Measurements from ENCODE around the gene AHSP. TPM values are rescaled to one million over a fixed set of nuclear protein-coding genes. Genes with fewer than 3 reads are reported as not detected.
"Not testable (repeated sequence)": the region's sequence is repeated elsewhere in the genome, so short reads cannot be mapped to it uniquely, and the experiment has no call there.

Gene AHSP
- total RNA-seq, 1 donor from 2014 or later = 4.2 TPM

GRCh38 chr16:31501226-31501965 is 26.3 kb upstream of the AHSP start:
- DNase-seq = no peak

GRCh38 chr16:31501966-31502348 is 25.7 kb upstream of the AHSP start:
- DNase-seq = no peak

GRCh38 chr16:31502981-31503380 is 24.7 kb upstream of the AHSP start:
- DNase-seq = no peak

- DNase-seq = not testable (repeated sequence)
These were observed 24.1 kb upstream of the AHSP start for GRCh38 chr16:31503555-31503954.

GRCh38 chr16:31504159-31504558 is 23.5 kb upstream of the AHSP start:
- DNase-seq = no peak

- DNase-seq = no peak
These were observed 22.2 kb upstream of the AHSP start for GRCh38 chr16:31505483-31505882.

GRCh38 chr16:31507617-31507928 is 20.1 kb upstream of the AHSP start:
- DNase-seq = no peak

- DNase-seq = peak; percentile 96
These were observed 19.6 kb upstream of the AHSP start, which contains the start of gene RUSF1 for GRCh38 chr16:31507929-31508705. TSS of gene RUSF1 (minus strand) at chr16:31508391. CDS start at chr16:31508373, 18 bp downstream.

- DNase-seq = peak; percentile 67
These were observed 18.9 kb upstream of the AHSP start for GRCh38 chr16:31508706-31509195.

GRCh38 chr16:31513126-31513525 is 14.6 kb upstream of the AHSP start:
- no peak for DNase-seq

- no peak for DNase-seq
These were observed 13.8 kb upstream of the AHSP start for GRCh38 chr16:31513884-31514283.

- no peak for DNase-seq
These were observed 9.8 kb upstream of the AHSP start for GRCh38 chr16:31517800-31518402.

GRCh38 chr16:31519759-31520431 is 7.8 kb upstream of the AHSP start:
- no peak for DNase-seq

- no peak for DNase-seq
These were observed 6.3 kb upstream of the AHSP start for GRCh38 chr16:31521368-31521767.

- DNase-seq = no peak
These were observed 5.6 kb upstream of the AHSP start for GRCh38 chr16:31522071-31522470.

GRCh38 chr16:31523768-31524167 is 3.9 kb upstream of the AHSP start:
- not testable (repeated sequence) for DNase-seq

- DNase-seq = no peak
These were observed 2.6 kb upstream of the AHSP start for GRCh38 chr16:31525113-31525512.

- DNase-seq = no peak
These were observed 915 bp downstream of the AHSP start for GRCh38 chr16:31528523-31529107.

GRCh38 chr16:31529108-31529936 is 1.6 kb downstream of the AHSP start:
- peak; percentile 72 for DNase-seq

GRCh38 chr16:31529937-31530312 is 2.2 kb downstream of the AHSP start:
- DNase-seq = no peak

- DNase-seq = no peak
These were observed 2.7 kb downstream of the AHSP start for GRCh38 chr16:31530405-31530804.
